Stomach (tissue), 4 donors: ENCODE measurements around the gene OLFM1.

Experiments
- CTCF ChIP-seq, 7 experiments: fragments of 450-650 bp in 4 of 7; fragments of 200-600 bp in 3 of 7; sonication (generic) in 3 of 7; IDR thresholded peaks; one replicate each; pipeline ENCODE4 v1.5.1; 2016 to 2019; ENCODE audit warnings: antibody characterized with exemption in 7 of 7, control low read depth in 2 of 7, mild to moderate bottlenecking in 1 of 7
- POLR2AphosphoS5 ChIP-seq, 3 donors: sonication (generic); formaldehyde crosslinking; IDR thresholded peaks; one replicate each; pipeline ENCODE4 v1.6.1; 2016; ENCODE audit warnings: antibody characterized with exemption in 3 of 3

GRCh38 chr9:135132008-135132407 is 44.5 kb downstream of the OLFM1 start:
- TF ChIP-seq POLR2AphosphoS5 (IDR thresholded peaks at IDR 0.05) (no peak), CTCF (IDR thresholded peaks at IDR 0.05) (no peak)
